ENCODE data around the gene OR6M1.

DNA sequence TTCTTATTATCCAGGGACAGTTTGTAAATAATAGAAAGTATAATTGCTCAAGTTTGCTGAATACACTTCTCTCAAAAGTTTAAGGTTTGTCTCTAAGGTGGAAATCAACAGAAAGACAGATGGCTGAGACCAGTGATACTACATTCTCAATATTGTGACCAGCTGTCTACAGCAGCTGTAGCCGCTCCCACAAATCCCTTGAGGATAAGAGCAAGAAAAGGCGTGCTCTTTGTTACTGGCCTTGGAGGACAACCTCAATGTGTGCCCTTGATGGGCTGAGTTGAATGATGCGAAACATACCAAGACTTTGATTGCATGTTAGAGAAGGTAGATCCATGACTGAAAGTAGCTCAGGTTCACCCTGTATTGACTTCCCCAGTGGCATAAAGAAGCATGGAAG is 6.1 kb downstream of the OR6M1 start:
- TF ChIP-seq HDGF (IDR thresholded peaks at IDR 0.05; ENCODE audit: borderline replicate concordance) = no peak
- TF ChIP-seq SUZ12 (IDR thresholded peaks at IDR 0.05) = no peak
- TF ChIP-seq NFRKB (IDR thresholded peaks at IDR 0.05) = no peak
- TF ChIP-seq SP1 (IDR thresholded peaks at IDR 0.05) = no peak
- TF ChIP-seq FOXM1 (IDR thresholded peaks at IDR 0.05; ENCODE audit: borderline replicate concordance) = no peak
- no peak for TF ChIP-seq FOXK2 (IDR thresholded peaks at IDR 0.05)

Measured in HEK293T (cell line).